Gastrocnemius medialis (tissue), 4 donors: Measurements from ENCODE around the gene RHOT1. TPM values are rescaled to one million over a fixed set of nuclear protein-coding genes. Genes with fewer than 3 reads are reported as not detected.
"Not testable (repeated sequence)": the region's sequence is repeated elsewhere in the genome, so short reads cannot be mapped to it uniquely, and the experiment has no call there.

ENCODE experiments used
- ATAC-seq, 2 donors: fragments of 150-250 bp; one replicate each; pipeline ENCODE4 v1.9.1; 2016
- DNase-seq, 2 donors: peaks; one replicate each; pipeline ENCODE4 v3.0.0-alpha.2; 2019
- H3K27ac ChIP-seq, 4 donors: fragments of 200-600 bp; sonication (generic); 1 replicate in 1 of 4; 2 replicates in 3 of 4; pipeline ENCODE4 v1.5.1; 2016 to 2018; ENCODE audit warnings: mild to moderate bottlenecking in 2 of 4, moderate library complexity in 1 of 4
- H3K27me3 ChIP-seq, 3 donors: fragments of 200-600 bp; sonication (generic) in 2 of 3; 1 replicate in 1 of 3; 2 replicates in 2 of 3; pipeline versions ENCODE4 v1.5.1 to v1.6.0; 2016 to 2019; ENCODE audit warnings: mild to moderate bottlenecking in 1 of 3, moderate library complexity in 1 of 3
- H3K36me3 ChIP-seq, 2 donors: fragments of 200-600 bp; sonication (generic) in 1 of 2; one replicate each; pipeline ENCODE4 v1.5.1; 2017 to 2018
- H3K4me1 ChIP-seq, 2 donors: fragments of 200-600 bp; sonication (generic) in 1 of 2; one replicate each; pipeline ENCODE4 v1.5.1; 2016 to 2017; ENCODE audit warnings: mild to moderate bottlenecking in 2 of 2
- H3K4me3 ChIP-seq, 4 donors: fragments of 200-600 bp; sonication (generic) in 3 of 4; 1 replicate in 1 of 4; 2 replicates in 3 of 4; pipeline ENCODE4 v1.5.1; 2016 to 2019; ENCODE audit warnings: mild to moderate bottlenecking in 2 of 4
- H3K9me3 ChIP-seq, 3 donors: fragments of 200-600 bp; sonication (generic) in 2 of 3; 1 replicate in 1 of 3; 2 replicates in 2 of 3; pipeline ENCODE4 v1.5.1; 2016 to 2019
- CTCF ChIP-seq, 5 experiments: fragments of 450-650 bp in 3 of 5; fragments of 200-600 bp in 2 of 5; sonication (generic) in 2 of 5; IDR thresholded peaks in 4 of 5; conservative IDR thresholded peaks in 1 of 5; 1 replicate in 4 of 5; 2 replicates in 1 of 5; pipeline ENCODE4 v1.5.1; 2016 to 2019; ENCODE audit warnings: antibody characterized with exemption in 5 of 5, mild to moderate bottlenecking in 3 of 5, moderate library complexity in 3 of 5
- POLR2A ChIP-seq, 2 donors: fragments of 450-650 bp; IDR thresholded peaks; one replicate each; pipeline ENCODE4 v1.6.1; 2017; ENCODE audit warnings: antibody characterized with exemption in 2 of 2, mild to moderate bottlenecking in 2 of 2, moderate library complexity in 2 of 2
- in situ Hi-C, 4 donors: fragments of 200-750 bp; cut with MboI; loops; one replicate each; pipeline versions ENCODE4 v1.15.0 to v1.8.0; 2017; ENCODE audit warnings: low sequenced_read_pairs in 4 of 4
- intact Hi-C: fragments of 100-400 bp; cut with DNase I; formaldehyde crosslinking; loops from one replicate; pipeline ENCODE4 v1.15.1; 2023; ENCODE audit warnings: low total_unique reads
- total RNA-seq, 4 donors: library from RNA; depleted of rRNA; stranded (reverse); fragments of >200 nt; gene quantifications; one replicate each; pipeline versions ENCODE4 v1.1.0 to v1.2.3, GENCODE V29; 2016

The RHOT1 gene
- total RNA-seq, 4 donors from 2014 or later: 30.8 to 67.5 (median 36.2) TPM

GRCh38 chr17:32174889-32175288, 32.6 kb downstream of the RHOT1 start:
- no peak for TF ChIP-seq POLR2A (IDR thresholded peaks at IDR 0.05)
- no peak for TF ChIP-seq CTCF (IDR thresholded peaks at IDR 0.05 in 4 of 5, conservative IDR thresholded peaks at IDR 0.05 in 1 of 5)
- H3K4me1 ChIP-seq: no peaks in the 10 kb centered on the region
- ATAC-seq: no peak
- no peaks in the 10 kb centered on the region for H3K27me3 ChIP-seq
- intact Hi-C loops (no loop called here), in situ Hi-C loops (no loop called here)
- no peak overlapping the region for H3K27ac ChIP-seq
- H3K36me3 ChIP-seq: peaks cover 0 to 57% of the 10 kb centered on the region in 2 donors
- no peaks in the 10 kb centered on the region for H3K9me3 ChIP-seq
- DNase-seq: no peak
- no peak overlapping the region for H3K4me3 ChIP-seq

- H3K27ac ChIP-seq, H3K27me3 ChIP-seq, intact Hi-C loops, DNase-seq, H3K4me3 ChIP-seq, in situ Hi-C loops, H3K4me1 ChIP-seq, ATAC-seq, H3K9me3 ChIP-seq: not testable (repeated sequence)
- peaks cover 0 to 62% of the 10 kb centered on the region in 2 donors for H3K36me3 ChIP-seq
These were observed 36.4 kb downstream of the RHOT1 start for GRCh38 chr17:32178679-32179078.

- DNase-seq, H3K27me3 ChIP-seq, in situ Hi-C loops, H3K4me3 ChIP-seq, H3K27ac ChIP-seq, ATAC-seq, H3K4me1 ChIP-seq, intact Hi-C loops, H3K9me3 ChIP-seq: not testable (repeated sequence)
- peaks cover 0 to 59% of the 10 kb centered on the region in 2 donors for H3K36me3 ChIP-seq
These were observed 36.8 kb downstream of the RHOT1 start for GRCh38 chr17:32179103-32179502.

- H3K9me3 ChIP-seq, in situ Hi-C loops, H3K4me3 ChIP-seq, ATAC-seq, H3K27ac ChIP-seq, intact Hi-C loops, DNase-seq, H3K27me3 ChIP-seq, H3K4me1 ChIP-seq: not testable (repeated sequence)
- H3K36me3 ChIP-seq: peaks cover 0 to 59% of the 10 kb centered on the region in 2 donors
These were observed 37.2 kb downstream of the RHOT1 start for GRCh38 chr17:32179526-32179925.

- DNase-seq, H3K4me1 ChIP-seq, H3K27me3 ChIP-seq, ATAC-seq, H3K27ac ChIP-seq, in situ Hi-C loops, H3K9me3 ChIP-seq, H3K4me3 ChIP-seq, intact Hi-C loops: not testable (repeated sequence)
- H3K36me3 ChIP-seq: peaks cover 0 to 55% of the 10 kb centered on the region in 2 donors
These were observed 38.0 kb downstream of the RHOT1 start for GRCh38 chr17:32180262-32180661.

- ATAC-seq (no peak), DNase-seq (no peak)
- no peaks in the 10 kb centered on the region for H3K9me3 ChIP-seq
- no peaks in the 10 kb centered on the region for H3K27me3 ChIP-seq
- peaks cover 0 to 23% of the 10 kb centered on the region in 2 donors for H3K36me3 ChIP-seq
- TF ChIP-seq CTCF (IDR thresholded peaks at IDR 0.05 in 4 of 5, conservative IDR thresholded peaks at IDR 0.05 in 1 of 5): no peak
- no peak for TF ChIP-seq POLR2A (IDR thresholded peaks at IDR 0.05)
- in situ Hi-C loops: no loop called here
- no peaks in the 10 kb centered on the region for H3K4me1 ChIP-seq
- intact Hi-C loops: no loop called here
- no peak overlapping the region for H3K27ac ChIP-seq
- H3K4me3 ChIP-seq: no peak overlapping the region
These were observed 43.6 kb downstream of the RHOT1 start for GRCh38 chr17:32185875-32186274.

- peaks cover 0 to 21% of the 10 kb centered on the region in 2 donors for H3K36me3 ChIP-seq
- no peaks in the 10 kb centered on the region for H3K4me1 ChIP-seq
- no peak overlapping the region for H3K4me3 ChIP-seq
- H3K27me3 ChIP-seq: no peaks in the 10 kb centered on the region
- no peak overlapping the region for H3K27ac ChIP-seq
- intact Hi-C loops: no loop called here
- ATAC-seq (no peak), DNase-seq (no peak)
- in situ Hi-C loops: no loop called here
- TF ChIP-seq CTCF (IDR thresholded peaks at IDR 0.05 in 4 of 5, conservative IDR thresholded peaks at IDR 0.05 in 1 of 5) (no peak), POLR2A (IDR thresholded peaks at IDR 0.05) (no peak)
- no peaks in the 10 kb centered on the region for H3K9me3 ChIP-seq
These were observed 45.0 kb downstream of the RHOT1 start for GRCh38 chr17:32187271-32187670.
